ENCODE results near the gene LCN10. TPM values are rescaled to one million over a fixed set of nuclear protein-coding genes. Genes with fewer than 3 reads are reported as not detected.
"Not testable (repeated sequence)": the region's sequence is repeated elsewhere in the genome, so short reads cannot be mapped to it uniquely, and the experiment has no call there.

Gene LCN10
- total RNA-seq, 1 experiment from 2014 or later, result 1.5 TPM

GRCh38 chr9:136705564-136705963, 37.2 kb downstream of the LCN10 start:
- Histone ChIP-seq H2BK20ac (ENCODE audit: low read depth, low read length, poor library complexity, severe bottlenecking) (no peak overlapping the region), H3K27ac (ENCODE audit: insufficient read length, low read depth, low read length) (no peak overlapping the region), H3K9me3 (ENCODE audit: control insufficient read depth, low read depth, low read length) (no peaks in the 10 kb centered on the region), H3K23ac (ENCODE audit: insufficient read length, low read depth, low read length) (no peak overlapping the region), H4K5ac (ENCODE audit: insufficient read length, low read depth, low read length) (no peak overlapping the region), H3K9ac (ENCODE audit: extremely low read depth, insufficient read length, low read length) (no peak overlapping the region), H3K27me3 (ENCODE audit: insufficient read depth, low read length) (no peaks in the 10 kb centered on the region), H4K20me1 (ENCODE audit: control insufficient read depth, insufficient read depth, insufficient read length) (no peaks in the 10 kb centered on the region), H3T11ph (ENCODE audit: low read length) (no peak overlapping the region), H3K23me2 (ENCODE audit: insufficient read length, low read depth, low read length, poor library complexity, severe bottlenecking) (no peaks in the 10 kb centered on the region), H4K91ac (ENCODE audit: insufficient read length, low read depth, low read length) (no peak overlapping the region), H3K4ac (ENCODE audit: low read depth, low read length) (no peak overlapping the region), H2BK15ac (ENCODE audit: low read depth, low read length) (no peak overlapping the region), H2AFZ (ENCODE audit: low read length) (no peak overlapping the region), H2BK12ac (ENCODE audit: insufficient read length, low read depth, low read length) (no peak overlapping the region), H2BK120ac (ENCODE audit: low read depth, low read length, poor library complexity, severe bottlenecking) (no peak overlapping the region), H3K79me2 (ENCODE audit: insufficient read depth, low read length) (no peaks in the 10 kb centered on the region), H3K14ac (ENCODE audit: insufficient read depth, low read length) (no peak overlapping the region), H4K8ac (replicated peaks; ENCODE audit: insufficient read length, low read depth, low read length) (no peak overlapping the region), H3K79me1 (ENCODE audit: insufficient read depth, low read depth, low read length, poor library complexity, severe bottlenecking) (no peaks in the 10 kb centered on the region), H3K4me2 (ENCODE audit: insufficient read depth, insufficient read length, low read length) (no peak overlapping the region), H2BK5ac (ENCODE audit: insufficient read length, low read length) (no peak overlapping the region), H3K4me1 (ENCODE audit: insufficient read depth, low read length) (no peaks in the 10 kb centered on the region), H3K56ac (ENCODE audit: insufficient read length, low read depth, low read length) (no peak overlapping the region), H2AK5ac (ENCODE audit: insufficient read length, low read length) (no peak overlapping the region), H3K18ac (ENCODE audit: insufficient read length, low read depth, low read length) (no peak overlapping the region)
- Mint-ChIP-seq H3K4me3 (no peak overlapping the region), H3K27ac (no peak overlapping the region), H3K27me3 (ENCODE audit: low read depth) (peaks cover 61% of the 10 kb centered on the region), H3K4me1 (peaks cover 7 to 10% of the 10 kb centered on the region in 2 experiments), H3K36me3 (ENCODE audit: insufficient read depth in 1 of 3, low read depth in 3 of 3) (no peaks in the 10 kb centered on the region), H3K9me3 (no peaks in the 10 kb centered on the region)
- no CpG with 5 or more reads among the region's 7 CpGs for WGBS (ENCODE audit: extremely low coverage, insufficient read length, low lambda C conversion rate)
- no peak for DNase-seq
- no peak for TF ChIP-seq CTCF (conservative IDR thresholded peaks at IDR 0.05)

DNA sequence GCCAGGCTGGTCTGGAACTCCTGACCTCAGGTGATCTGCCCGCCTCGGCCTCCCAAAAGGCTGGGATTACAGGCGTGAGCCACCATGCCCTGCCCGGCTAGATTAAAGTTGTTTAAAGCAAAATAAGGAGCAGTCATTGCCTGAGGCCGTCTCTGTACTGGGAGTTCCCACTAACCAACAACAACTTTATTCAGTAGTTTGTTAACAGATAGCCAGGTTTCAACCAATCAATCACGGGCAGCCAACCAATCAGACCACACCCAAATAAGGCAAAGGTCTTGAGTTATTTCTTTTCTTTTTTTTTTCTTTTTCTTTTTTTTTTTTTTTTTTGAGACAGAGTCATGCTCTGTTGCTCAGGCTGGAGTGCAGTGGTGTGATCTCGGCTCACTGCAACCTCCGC, 38.0 kb downstream of the LCN10 start:
- not testable (repeated sequence) for H4K5ac ChIP-seq (ENCODE audit: insufficient read length, low read depth, low read length); H3K14ac ChIP-seq (ENCODE audit: insufficient read depth, low read length); H3K27ac ChIP-seq (ENCODE audit: insufficient read length, low read depth, low read length); H2BK5ac ChIP-seq (ENCODE audit: insufficient read length, low read length); H3K56ac ChIP-seq (ENCODE audit: insufficient read length, low read depth, low read length); H2BK120ac ChIP-seq (ENCODE audit: low read depth, low read length, poor library complexity, severe bottlenecking); H4K20me1 ChIP-seq (ENCODE audit: control insufficient read depth, insufficient read depth, insufficient read length); H3K36me3 Mint-ChIP-seq (ENCODE audit: insufficient read depth in 1 of 3, low read depth in 3 of 3); H3K4me1 ChIP-seq (ENCODE audit: insufficient read depth, low read length); H3K27ac Mint-ChIP-seq; H3K9me3 Mint-ChIP-seq; H3K9me3 ChIP-seq (ENCODE audit: control insufficient read depth, low read depth, low read length); H3K4me1 Mint-ChIP-seq; H2BK12ac ChIP-seq (ENCODE audit: insufficient read length, low read depth, low read length); H3K23ac ChIP-seq (ENCODE audit: insufficient read length, low read depth, low read length); DNase-seq; H4K91ac ChIP-seq (ENCODE audit: insufficient read length, low read depth, low read length); H3K79me2 ChIP-seq (ENCODE audit: insufficient read depth, low read length); H3K79me1 ChIP-seq (ENCODE audit: insufficient read depth, low read depth, low read length, poor library complexity, severe bottlenecking); H3K4me3 Mint-ChIP-seq; H4K8ac ChIP-seq (replicated peaks; ENCODE audit: insufficient read length, low read depth, low read length); H3K23me2 ChIP-seq (ENCODE audit: insufficient read length, low read depth, low read length, poor library complexity, severe bottlenecking); H3K4me2 ChIP-seq (ENCODE audit: insufficient read depth, insufficient read length, low read length); H2BK20ac ChIP-seq (ENCODE audit: low read depth, low read length, poor library complexity, severe bottlenecking); H3K18ac ChIP-seq (ENCODE audit: insufficient read length, low read depth, low read length); H3K9ac ChIP-seq (ENCODE audit: extremely low read depth, insufficient read length, low read length); H2AFZ ChIP-seq (ENCODE audit: low read length); H3K4ac ChIP-seq (ENCODE audit: low read depth, low read length); H3T11ph ChIP-seq (ENCODE audit: low read length); H2AK5ac ChIP-seq (ENCODE audit: insufficient read length, low read length); H2BK15ac ChIP-seq (ENCODE audit: low read depth, low read length); H3K27me3 ChIP-seq (ENCODE audit: insufficient read depth, low read length)
- peaks cover 58% of the 10 kb centered on the region for H3K27me3 Mint-ChIP-seq (ENCODE audit: low read depth)
- no CpG with 5 or more reads among the region's 8 CpGs for WGBS (ENCODE audit: extremely low coverage, insufficient read length, low lambda C conversion rate)
